ENCODE data around the gene ZDHHC18.
"Not testable (repeated sequence)": the region's sequence is repeated elsewhere in the genome, so short reads cannot be mapped to it uniquely, and the experiment has no call there.

ZDHHC18 gene

GRCh38 chr1:26791626-26792025, 34.9 kb upstream of the ZDHHC18 start:
- DNase-seq (ENCODE audit: low read depth in 3 of 3), result no peak

- DNase-seq (ENCODE audit: low read depth in 3 of 3), result no peak
These were observed 33.6 kb upstream of the ZDHHC18 start for GRCh38 chr1:26792924-26793323.

GRCh38 chr1:26794391-26794790, 32.1 kb upstream of the ZDHHC18 start:
- DNase-seq (ENCODE audit: low read depth in 3 of 3), result no peak

- no peak for DNase-seq (ENCODE audit: low read depth in 3 of 3)
These were observed 28.9 kb upstream of the ZDHHC18 start for GRCh38 chr1:26797627-26798026.

GRCh38 chr1:26799479-26800142, 26.9 kb upstream of the ZDHHC18 start:
- DNase-seq (ENCODE audit: low read depth in 3 of 3), result no peak

GRCh38 chr1:26803932-26804331, 22.6 kb upstream of the ZDHHC18 start:
- DNase-seq (ENCODE audit: low read depth in 3 of 3), result not testable (repeated sequence)

- peak in 2 of 3 experiments; percentile 59 to 64 for DNase-seq (ENCODE audit: low read depth in 3 of 3)
These were observed 16.4 kb upstream of the ZDHHC18 start for GRCh38 chr1:26810105-26810504.

GRCh38 chr1:26811057-26811456, 15.4 kb upstream of the ZDHHC18 start:
- no peak for DNase-seq (ENCODE audit: low read depth in 3 of 3)

GRCh38 chr1:26811708-26812107, 14.8 kb upstream of the ZDHHC18 start:
- DNase-seq (ENCODE audit: low read depth in 3 of 3), result no peak

- no peak for DNase-seq (ENCODE audit: low read depth in 3 of 3)
These were observed 12.1 kb upstream of the ZDHHC18 start for GRCh38 chr1:26814377-26814776.

- no peak for DNase-seq (ENCODE audit: low read depth in 3 of 3)
These were observed 11.6 kb upstream of the ZDHHC18 start for GRCh38 chr1:26814893-26815292.

- DNase-seq (ENCODE audit: low read depth in 3 of 3), result no peak
These were observed 5.7 kb upstream of the ZDHHC18 start for GRCh38 chr1:26820784-26821269.

GRCh38 chr1:26822737-26823395, 3.6 kb upstream of the ZDHHC18 start:
- no peak for DNase-seq (ENCODE audit: low read depth in 3 of 3)

GRCh38 chr1:26824731-26825130, 1.8 kb upstream of the ZDHHC18 start:
- DNase-seq (ENCODE audit: low read depth in 3 of 3), result no peak

- DNase-seq (ENCODE audit: low read depth in 3 of 3), result no peak
These were observed 667 bp downstream of the ZDHHC18 start for GRCh38 chr1:26827106-26827604.

GRCh38 chr1:26827663-26828062, 1.2 kb downstream of the ZDHHC18 start:
- DNase-seq (ENCODE audit: low read depth in 3 of 3), result no peak

- no peak for DNase-seq (ENCODE audit: low read depth in 3 of 3)
These were observed 2.0 kb downstream of the ZDHHC18 start for GRCh38 chr1:26828411-26828991.

- no peak for DNase-seq (ENCODE audit: low read depth in 3 of 3)
These were observed 2.9 kb downstream of the ZDHHC18 start for GRCh38 chr1:26829184-26829911.

GRCh38 chr1:26831059-26831458, 4.6 kb downstream of the ZDHHC18 start:
- DNase-seq (ENCODE audit: low read depth in 3 of 3), result no peak

- no peak for DNase-seq (ENCODE audit: low read depth in 3 of 3)
These were observed 5.2 kb downstream of the ZDHHC18 start for GRCh38 chr1:26831546-26832248.

- no peak for DNase-seq (ENCODE audit: low read depth in 3 of 3)
These were observed 5.9 kb downstream of the ZDHHC18 start for GRCh38 chr1:26832249-26832960.
